GM18526 (cell line): ENCODE results near the gene DCP2.

Experiments
- POLR2A ChIP-seq: IDR thresholded peaks from 3 replicates; pipeline ENCODE4 v1.6.1; 2011; ENCODE audit not compliant: insufficient read length; ENCODE audit errors: extremely low read depth

Gene DCP2

DNA sequence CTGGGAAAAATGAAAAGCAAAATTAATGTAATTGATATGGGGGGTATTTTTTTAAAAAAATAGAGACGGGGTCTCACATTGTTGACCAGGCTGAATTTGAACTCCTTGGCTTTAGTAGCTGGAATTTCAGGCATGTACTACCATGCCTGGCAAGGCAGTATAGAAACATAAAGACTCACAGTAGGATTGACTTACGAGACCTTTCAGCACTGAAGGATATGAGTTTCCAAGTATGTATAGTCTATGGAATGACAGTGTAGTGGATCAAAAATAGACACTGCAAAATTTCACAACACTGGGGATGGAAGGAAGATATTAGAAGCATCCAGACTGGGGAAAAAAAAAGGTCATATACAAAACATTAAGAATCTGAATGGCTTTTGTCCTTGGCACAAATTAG lies 6.8 kb downstream of the DCP2 start:
- TF ChIP-seq POLR2A, result no peak

DNA sequence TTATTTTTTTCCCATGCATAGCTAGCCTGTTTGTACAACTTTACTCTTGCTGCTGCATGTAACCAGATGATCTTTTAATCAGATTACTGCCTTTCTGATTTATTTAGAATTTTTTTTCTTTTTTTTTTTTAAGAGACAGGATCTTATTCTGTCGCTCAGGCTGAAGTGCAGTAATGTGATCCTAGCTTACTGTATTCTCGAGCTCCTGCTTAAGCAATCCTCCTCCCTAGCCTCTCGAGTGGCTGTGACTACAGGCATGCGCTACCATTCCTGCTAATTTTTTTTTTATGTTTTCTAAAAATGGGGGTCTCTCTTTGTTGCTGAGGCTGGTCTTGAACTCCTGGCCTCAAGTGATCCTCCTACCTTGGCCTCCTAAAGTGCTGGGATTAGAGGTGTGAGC lies 9.6 kb downstream of the DCP2 start:
- TF ChIP-seq POLR2A, result no peak

DNA sequence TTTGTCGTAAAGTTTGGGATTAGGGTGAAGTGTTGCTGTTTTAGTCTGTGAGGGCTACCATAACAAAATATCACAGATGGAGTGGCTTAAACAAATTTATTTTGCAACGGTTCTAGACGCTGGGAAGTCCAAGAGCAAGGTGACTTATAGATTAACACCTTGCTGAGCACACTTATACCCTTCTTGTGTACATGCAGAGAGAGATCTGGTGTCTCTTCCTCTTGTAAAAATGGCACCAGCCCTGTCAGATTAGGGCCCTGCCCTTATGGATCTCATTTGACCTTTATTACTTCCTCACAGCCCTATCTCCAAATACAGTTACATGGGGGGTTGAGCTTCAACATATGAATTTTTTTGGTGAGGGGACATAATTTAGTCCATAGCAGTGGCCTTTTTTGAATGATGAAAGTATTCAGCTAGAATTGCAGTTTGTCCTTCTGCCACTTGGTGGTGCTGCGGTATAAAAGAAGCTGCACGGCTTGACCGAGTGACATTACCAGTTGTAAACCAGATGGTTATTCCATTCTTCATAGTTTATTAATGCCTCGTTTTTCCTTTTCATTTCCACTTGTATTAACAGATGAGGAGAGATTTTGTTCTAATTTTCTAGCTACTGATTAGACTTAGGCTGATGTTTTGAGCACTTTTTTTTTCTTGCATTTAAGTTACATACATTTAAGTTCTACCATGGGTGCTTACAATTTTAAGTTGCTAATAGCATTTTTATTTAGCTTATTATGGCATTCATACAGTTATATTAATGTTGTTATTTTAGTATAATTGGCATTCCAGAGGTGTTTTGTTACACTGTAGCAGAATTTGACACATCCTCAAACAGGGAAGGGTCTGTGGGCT lies 19.4 kb downstream of the DCP2 start:
- TF ChIP-seq POLR2A, result no peak

DNA sequence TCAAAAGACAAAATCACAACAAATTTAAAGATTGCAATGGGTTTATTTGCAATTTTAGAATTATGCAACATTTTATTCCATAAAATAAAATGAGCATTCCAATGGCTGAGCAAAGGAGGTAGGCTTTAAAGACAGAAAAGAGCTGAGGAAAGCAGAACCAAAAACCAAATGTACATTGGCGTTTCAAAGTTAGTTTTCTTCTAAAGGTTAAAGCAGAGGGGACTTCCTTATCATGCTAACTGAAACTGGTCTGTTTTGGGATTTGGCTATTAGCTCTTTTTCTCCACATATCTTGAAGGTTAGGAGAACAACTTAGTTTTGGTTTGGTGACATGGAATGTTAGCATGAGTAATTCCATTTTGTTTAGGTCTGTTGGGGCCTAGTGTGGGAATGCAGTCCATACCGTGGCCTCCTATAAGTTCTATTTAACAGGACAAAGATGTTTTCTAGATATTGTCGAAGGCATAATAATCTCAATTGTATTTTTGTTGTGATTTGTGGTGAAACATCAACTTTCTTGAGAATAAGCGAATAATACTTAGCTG lies 20.3 kb downstream of the DCP2 start:
- TF ChIP-seq POLR2A, result no peak

DNA sequence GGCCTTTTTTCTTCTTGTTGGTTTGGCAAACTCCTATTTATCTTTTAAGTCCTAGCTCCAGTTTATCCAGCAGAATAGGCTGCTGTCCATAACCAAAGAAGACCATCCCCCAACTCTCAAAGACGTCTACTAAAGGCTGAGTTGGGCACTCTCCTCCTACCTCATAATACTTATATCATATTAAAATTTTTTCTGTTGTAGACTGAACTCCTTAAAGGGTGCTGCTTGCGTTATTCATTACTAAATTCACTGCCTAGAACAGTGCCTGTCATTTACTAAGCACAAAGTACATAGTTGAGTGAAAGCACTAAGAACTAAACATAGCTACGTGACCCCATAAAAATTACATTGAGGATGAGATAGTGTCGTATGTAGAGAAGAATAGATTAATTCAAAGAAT lies 21.7 kb downstream of the DCP2 start:
- TF ChIP-seq POLR2A, result no peak

DNA sequence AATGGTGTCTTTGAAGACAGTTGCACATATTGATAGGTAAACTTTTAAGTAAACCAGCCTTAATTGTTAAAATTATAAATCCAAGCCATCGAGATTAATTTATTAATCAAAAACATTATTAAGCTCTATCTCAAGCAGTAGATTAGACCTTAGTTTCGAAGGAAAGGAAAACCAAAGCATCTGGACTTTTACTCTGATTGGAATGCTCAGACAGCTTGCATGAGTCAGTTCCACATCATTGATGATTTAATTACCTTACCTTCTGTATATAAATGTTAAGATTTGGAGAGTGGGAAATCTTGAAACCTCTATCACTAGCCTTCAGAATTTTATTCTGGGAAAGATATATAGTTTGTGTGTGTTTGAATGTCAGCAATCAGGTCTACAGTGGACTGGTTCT lies 23.9 kb downstream of the DCP2 start:
- TF ChIP-seq POLR2A, result no peak

DNA sequence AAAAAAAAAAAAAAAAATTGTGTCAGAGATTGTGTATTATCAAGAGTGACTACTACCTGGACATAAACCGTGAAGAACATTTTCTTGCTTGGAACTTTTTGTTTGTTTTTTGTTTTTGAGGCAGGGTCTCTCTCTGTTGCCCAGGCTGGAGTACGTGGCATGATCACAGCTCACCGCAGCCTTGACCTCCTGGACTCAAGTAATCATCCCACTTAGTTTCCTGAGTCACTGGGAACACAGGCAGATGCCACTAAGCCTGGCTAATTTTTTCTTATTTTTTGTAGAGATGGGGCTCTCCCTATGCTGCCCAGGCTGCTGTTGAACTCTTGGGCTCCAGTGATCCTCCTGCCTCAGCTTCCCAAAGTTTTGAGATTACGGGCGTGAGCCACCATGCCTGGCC lies 25.8 kb downstream of the DCP2 start:
- no peak for TF ChIP-seq POLR2A

DNA sequence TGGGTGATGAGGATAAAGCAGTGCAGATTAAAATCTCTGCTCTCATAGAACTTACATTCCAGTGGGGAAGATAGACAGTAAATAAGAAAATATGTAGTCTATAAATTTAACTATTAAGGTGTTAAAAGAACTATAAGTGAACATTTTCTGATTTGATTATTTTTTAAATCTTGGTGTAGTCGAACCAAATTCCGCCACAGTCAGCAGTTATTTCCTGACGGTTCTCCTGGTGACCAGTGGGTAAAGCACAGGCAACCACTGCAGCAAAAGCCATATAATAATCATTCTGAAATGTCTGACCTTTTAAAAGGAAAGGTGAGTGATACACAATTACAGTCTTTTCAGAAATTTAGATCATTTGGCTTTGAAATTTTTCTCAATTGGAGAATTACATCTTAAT lies 27.2 kb downstream of the DCP2 start:
- no peak for TF ChIP-seq POLR2A

DNA sequence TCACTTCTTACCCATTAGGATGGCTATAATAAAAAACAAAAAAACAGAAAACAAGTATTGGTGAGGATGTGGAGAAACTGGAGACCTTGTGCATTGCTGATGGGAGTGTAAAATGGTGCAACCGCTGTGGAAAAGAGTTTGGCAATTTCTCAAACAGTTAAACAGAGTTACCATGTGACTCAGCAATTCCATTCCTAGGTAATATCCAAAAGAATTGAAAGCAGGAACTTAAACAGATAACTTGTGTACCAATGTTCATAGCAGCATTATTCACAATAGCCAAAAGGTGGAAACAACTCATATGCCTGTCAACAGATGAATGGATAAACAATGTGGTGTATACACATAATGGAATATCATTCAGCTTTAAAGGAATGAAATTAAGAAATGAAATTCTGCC lies 28.9 kb downstream of the DCP2 start:
- TF ChIP-seq POLR2A, result no peak

DNA sequence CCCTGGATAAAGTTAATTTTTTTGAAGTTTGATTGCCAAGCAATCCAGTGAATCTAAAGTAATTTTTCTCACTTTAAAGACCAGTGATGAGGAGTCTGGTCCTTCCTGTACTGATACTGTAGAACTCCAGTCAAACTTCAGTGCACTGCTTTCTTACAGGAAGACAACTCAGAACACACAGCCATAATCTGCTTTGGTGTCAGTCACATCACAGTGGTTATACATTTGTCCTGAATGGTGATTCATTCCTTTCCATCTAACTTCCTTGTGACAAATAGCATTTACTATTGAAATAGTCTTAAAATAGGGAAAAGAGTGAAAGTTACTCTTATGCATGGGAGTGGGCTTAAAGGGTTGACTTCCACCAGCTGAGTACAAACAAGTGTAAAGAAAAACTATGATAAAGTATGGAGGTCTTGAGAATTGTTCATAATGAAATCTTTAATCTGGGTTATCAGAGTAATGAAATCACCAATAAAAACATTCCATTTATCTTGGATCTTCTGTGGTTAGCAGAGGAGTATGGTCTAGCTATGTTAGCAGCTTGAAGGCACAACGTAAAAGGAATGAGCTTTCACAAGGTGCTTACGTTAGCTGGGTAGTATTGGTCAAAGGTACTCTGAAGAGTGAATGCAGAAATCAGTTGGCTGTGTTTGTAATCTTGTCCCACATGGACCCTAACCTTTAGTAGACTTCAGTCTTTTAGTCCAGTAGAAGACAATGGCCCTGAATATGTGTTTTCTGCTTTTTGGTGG lies 41.5 kb downstream of the DCP2 start:
- TF ChIP-seq POLR2A, result no peak

DNA sequence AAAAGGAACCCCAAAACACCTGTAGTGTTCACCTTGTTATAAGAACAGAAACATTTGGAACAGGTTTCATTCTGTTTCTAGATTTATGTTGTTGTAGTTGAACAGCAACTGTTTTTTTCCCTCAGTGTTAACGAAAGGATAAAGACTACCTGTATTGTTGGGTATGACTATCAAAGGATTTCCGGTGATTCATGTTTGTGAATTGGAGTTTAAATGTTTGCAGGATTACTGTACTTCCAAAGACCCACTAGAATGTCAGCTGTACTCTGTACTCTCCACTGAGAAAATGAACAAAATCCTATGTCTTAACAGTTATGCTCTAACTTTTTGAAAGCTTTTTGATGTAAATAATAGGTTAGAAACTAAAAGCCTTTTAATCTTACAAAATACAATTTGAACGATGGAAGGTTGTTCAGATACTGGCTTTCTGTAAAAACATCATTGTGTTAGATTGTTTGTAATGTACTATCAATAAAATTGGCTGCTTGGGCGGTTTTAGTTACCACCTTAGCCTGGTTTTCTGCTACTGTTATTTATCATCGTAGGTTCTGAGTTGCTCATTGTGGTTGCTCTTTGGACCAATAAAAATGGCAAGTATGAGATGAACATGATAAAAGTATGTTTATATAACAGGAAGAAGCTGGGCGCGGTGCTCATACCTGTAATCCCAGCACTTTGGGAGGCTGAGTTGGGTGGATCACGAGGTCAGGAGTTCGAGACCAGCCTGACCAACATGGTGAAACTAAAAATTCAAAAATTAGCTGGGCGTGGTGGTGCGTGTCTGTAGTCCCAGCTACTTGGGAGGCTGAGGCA lies 44.1 kb downstream of the DCP2 start:
- TF ChIP-seq POLR2A, result no peak

DNA sequence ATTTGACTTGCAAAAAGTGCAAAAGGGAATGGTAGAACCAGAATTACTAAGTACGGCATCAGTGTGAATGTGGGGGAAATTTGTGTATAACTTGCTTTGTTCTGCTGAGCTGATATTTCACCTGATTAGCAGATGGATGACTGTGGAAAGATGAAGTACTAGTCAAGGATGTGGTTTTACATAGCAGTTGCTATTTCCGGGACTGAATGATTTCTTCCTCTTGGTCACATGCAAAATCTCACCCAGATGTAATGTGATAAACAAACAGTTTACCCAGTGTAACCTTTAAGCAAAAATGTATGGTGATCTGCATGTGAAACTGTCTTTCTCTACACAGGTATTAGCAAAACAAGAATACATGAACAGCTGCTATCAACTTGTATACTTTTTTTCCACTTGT lies 46.1 kb downstream of the DCP2 start:
- TF ChIP-seq POLR2A, result no peak

DNA sequence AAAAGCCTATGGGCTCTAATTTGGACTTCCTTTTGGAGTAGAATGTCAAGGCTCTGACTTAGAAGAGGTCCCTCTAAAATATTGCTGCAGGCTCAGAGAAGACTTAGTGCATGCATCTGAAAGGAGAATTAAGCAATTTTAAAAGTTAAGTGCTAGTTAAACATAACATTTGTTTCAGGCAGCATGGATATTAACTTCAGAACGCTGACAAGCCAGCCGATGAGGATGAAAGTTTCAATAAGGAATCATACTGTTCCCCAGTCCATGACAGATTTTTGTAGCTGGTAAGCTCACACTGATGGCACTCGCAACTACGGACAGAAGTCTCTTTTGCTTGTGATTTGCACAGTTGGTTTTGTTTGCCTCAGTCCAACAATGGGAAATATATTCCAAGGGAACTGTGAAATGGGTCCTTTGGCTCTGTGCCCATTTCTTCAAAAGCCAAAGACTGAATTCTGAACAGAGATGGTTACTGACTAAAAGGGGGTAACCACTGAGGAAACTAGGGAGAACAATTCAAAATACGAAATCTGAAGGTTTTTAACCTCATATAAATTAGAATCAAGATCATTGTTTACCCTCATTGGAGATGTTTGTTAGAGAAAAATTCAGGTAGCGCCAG lies 47.6 kb downstream of the DCP2 start:
- no peak for TF ChIP-seq POLR2A

DNA sequence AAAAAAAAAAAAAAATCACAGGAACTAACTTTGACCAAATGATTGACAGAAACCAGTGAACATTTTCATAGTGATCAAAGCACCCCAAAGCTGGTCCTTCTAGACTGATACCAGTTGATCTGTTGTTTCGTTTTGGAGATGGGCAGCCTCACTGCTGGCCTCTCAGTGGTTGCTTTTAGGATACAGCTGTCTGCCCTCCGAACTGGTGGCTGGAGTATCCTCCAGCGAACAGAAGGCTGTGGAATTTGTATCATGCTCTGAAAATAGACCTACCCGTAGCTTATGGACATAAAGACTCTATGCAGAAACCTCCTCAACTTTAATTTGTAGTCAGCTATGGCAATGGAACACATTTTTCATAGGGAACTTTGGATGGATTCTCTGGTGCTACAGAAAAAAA lies 49.0 kb downstream of the DCP2 start:
- TF ChIP-seq POLR2A, result no peak

DNA sequence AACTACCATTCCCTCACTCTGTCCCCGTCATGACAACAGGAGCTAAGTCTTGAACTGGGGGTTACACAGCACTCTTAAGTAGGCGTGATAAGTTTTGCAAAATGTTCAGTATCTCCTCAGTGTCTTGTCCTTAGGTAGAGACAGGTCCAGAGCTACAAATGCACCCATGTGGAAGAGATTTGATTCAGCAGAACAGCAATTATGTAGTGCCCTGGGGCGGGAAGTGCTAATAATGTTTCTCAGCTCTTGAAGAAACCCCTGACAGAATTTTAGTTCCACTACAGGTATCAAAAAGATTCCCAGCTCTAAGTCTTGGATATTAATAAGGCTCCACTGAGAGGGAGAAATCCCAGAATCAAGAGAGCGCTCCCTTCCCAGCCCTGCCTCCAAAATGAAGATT lies 49.6 kb downstream of the DCP2 start:
- no peak for TF ChIP-seq POLR2A
